Left ventricle myocardium superior (tissue), 1 donor: ENCODE results near the gene MAN1A2. TPM values are rescaled to one million over a fixed set of nuclear protein-coding genes. Genes with fewer than 3 reads are reported as not detected.
"Not testable (repeated sequence)": the region's sequence is repeated elsewhere in the genome, so short reads cannot be mapped to it uniquely, and the experiment has no call there.

Experiments used
- ATAC-seq: fragments of 200-7000 bp; cut with Tn5 transposase; one replicate; pipeline ENCODE4 v1.9.1; 2020; ENCODE audit warnings: mild to moderate bottlenecking, moderate library complexity
- DNase-seq: peaks from one replicate; pipeline ENCODE4 v3.0.0-alpha.2; 2020
- intact Hi-C: fragments of 100-400 bp; cut with micrococcal nuclease; formaldehyde crosslinking; loops from one replicate; pipeline ENCODE4 v1.11.0; 2022
- total RNA-seq: library from RNA; stranded (reverse); fragmentation: NEBNext Ultra II Directional; extraction: Animal tissue kit (Norgen Biotek cat#: 25700); gene quantifications from one replicate; pipeline ENCODE4 v1.2.1, GENCODE V29; 2021
- donor health status: DM: no; HTN: yes; CAD: no; lungs with severe emphysema.

The MAN1A2 gene
- total RNA-seq, 1 donor from 2014 or later = 24.0 TPM

DNA sequence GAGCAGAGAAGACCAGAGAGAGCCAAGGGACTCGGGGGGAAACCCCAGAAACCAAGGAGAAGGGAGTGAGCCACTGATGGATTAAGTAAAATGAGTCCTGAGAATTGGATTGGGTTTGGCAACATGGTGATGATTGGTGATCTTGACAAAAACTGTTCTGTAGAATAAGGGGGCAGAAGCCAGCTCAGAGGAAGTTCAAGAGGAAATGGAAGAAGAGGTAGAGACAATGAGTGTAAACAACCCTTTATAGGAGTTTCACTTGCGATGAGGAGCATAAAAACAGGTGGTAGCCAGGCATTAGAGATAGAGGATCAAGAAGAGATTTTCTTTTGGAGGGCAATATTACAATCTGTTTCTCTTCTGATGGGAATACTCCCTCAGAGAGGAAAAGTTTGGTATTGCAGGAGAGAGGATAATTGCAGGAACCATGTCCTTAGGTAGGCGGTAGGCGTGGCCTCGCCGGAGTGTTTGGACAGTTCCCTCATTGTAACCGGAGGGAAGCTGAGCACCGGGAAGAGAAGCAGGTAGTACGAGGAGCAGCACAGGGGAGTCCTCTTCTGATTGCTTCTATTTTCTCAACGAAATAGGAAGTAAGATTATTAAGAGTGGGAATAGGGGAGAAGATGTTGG, 170.2 kb downstream of the MAN1A2 start:
- DNase-seq (no peak), ATAC-seq (no peak)
- intact Hi-C loops = loop anchor here (10.0 kb wide), 1 partner anchor 357 kb away; no protein-coding TSS in a partner anchor

DNA sequence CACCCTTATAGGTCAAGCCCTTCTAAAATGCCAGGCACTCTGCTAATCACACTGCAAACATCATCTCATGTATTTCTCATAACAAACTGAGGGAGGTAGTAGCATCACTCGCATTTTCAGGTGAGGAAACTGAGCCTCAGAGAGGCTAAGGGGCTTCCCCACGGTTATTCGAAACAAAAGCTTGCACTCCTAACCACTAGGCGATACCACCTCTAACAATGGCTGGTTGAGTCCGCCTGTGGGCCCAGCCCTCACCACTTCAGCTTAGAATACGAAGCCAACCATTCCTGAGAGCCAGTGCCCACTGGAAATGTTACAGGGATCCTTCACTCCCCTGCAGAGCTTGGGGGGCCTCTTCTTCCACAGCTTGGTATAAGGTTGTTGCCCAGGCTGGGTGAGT, 173.3 kb downstream of the MAN1A2 start:
- no peak for DNase-seq
- no peak for ATAC-seq
- intact Hi-C loops = no loop called here

DNA sequence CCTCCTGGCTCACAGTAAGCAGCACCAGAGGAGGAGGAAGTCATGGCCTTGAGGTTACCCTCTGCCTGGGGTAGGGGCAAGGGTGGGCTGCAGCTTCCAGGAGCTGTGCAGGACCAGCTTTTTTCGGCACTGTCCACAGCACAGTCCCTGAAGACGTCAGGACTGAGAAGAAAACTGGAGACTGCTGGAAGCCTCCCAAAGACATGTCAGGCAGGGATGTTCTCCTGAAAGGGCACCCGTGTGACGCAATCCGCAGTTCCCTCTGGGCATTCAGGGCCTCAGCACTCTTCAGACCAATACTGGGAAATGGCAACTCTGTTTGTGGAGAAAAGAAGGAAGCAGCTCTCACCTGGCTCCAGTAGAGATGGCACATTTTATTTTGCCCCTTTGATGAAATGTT, 173.8 kb downstream of the MAN1A2 start:
- intact Hi-C loops = no loop called here
- no peak for DNase-seq
- peak; percentile 12 for ATAC-seq

GRCh38 chr1:117541585-117541984, 174.3 kb downstream of the MAN1A2 start:
- intact Hi-C loops = no loop called here
- no peak for ATAC-seq
- no peak for DNase-seq

GRCh38 chr1:117544509-117545109, 177.4 kb downstream of the MAN1A2 start:
- intact Hi-C loops = no loop called here
- no peak for ATAC-seq
- no peak for DNase-seq

DNA sequence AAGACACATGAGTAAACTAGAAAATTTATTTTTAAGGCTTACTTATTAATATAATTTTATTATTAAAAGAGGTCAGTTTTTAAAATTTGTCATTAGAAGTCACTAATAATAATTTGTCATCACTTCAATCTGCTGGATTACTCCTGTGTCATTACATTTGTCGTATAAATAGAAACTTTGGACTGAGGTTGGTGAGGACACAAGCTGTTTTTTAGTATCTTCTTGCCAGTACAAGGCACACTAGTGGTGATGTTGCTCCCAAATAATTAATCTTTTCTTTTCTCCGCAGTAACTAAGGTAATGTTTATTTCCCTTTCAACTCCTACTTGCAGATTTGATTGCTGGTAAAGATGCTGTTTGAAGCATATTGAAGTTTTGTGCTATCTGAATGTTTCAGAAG, 179.2 kb downstream of the MAN1A2 start:
- intact Hi-C loops = no loop called here
- no peak for ATAC-seq
- DNase-seq = no peak

DNA sequence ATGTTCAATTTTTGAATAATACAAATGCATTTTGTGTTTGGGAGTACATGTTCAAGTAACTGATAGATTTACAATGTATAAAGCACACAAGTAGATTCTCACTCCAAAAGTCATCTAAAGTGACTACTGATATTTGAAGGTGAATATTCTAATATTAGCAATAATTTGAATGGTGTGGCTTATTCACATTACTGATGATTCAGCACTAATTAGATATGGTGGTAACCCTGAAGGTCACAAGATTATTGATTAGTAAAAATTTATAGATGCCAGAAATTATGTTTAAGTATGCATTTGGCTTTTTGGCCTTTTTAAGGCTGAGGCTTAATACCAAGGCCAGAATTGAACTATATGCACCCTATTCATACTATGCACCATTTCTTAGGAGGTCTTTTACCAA, 186.2 kb downstream of the MAN1A2 start:
- DNase-seq = no peak
- intact Hi-C loops = no loop called here
- ATAC-seq = no peak

DNA sequence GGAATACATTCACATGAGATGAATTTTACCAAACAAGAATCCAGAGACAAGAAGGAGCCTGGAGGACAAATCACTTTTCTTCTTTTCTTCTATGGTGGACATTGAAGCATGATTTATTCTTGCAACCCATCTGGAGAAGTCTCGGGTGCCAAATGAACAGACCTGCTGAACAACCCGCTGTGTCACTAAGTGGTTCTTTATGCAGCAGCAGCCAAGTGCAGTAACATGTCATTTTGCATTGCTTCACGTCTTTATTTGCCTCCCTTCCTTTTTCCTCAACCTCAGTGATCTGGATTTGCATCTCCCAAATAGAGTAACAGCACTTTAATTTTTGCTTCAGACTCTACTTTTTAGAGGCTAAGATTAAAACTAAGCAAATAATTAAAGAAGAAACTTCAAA, 188.6 kb downstream of the MAN1A2 start:
- intact Hi-C loops = no loop called here
- ATAC-seq (no peak), DNase-seq (no peak)

DNA sequence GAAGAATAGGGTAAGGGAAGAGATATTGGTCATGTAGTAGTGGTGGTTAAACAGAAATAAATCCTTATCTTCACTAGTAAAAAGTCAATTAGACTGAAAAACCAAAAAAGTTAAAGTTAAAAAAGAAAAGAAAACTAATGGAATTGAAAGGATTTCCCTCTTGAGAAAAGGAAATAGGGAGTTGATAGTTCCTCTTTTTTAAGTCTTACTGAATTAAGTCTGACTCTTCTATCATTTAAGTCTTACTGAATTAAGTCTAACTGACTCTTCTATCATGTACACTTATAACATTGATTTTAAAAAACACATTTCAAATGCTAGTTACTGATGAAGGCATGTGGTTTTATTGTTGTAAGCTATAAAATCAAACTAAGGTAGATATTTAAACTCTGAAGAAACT, 189.1 kb downstream of the MAN1A2 start:
- intact Hi-C loops = no loop called here
- ATAC-seq (no peak), DNase-seq (no peak)

- ATAC-seq (no peak), DNase-seq (no peak)
- intact Hi-C loops = no loop called here
These were observed 189.7 kb downstream of the MAN1A2 start for GRCh38 chr1:117556976-117557375.

GRCh38 chr1:117558451-117558850, 191.2 kb downstream of the MAN1A2 start:
- ATAC-seq, intact Hi-C loops, DNase-seq: not testable (repeated sequence)

DNA sequence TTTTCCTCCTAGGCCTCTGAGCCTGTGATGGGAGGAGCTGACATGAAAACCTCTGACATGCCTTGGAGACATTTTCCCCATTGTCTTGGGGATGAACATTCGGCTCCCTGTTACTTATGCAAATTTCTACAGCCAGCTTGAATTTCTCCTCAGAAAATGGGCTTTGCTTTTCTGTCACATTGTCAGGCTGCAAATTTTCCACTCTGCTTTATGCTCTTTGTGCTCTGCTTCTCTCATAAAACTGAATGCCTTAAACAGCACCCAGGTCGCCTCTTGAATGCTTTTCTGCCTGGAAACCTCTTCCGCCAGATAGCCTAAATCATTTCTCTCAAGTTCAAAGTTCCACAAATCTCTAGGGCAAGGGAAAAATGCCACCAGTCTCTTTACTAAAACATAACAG, 191.9 kb downstream of the MAN1A2 start:
- ATAC-seq = no peak
- intact Hi-C loops = no loop called here
- no peak for DNase-seq

DNA sequence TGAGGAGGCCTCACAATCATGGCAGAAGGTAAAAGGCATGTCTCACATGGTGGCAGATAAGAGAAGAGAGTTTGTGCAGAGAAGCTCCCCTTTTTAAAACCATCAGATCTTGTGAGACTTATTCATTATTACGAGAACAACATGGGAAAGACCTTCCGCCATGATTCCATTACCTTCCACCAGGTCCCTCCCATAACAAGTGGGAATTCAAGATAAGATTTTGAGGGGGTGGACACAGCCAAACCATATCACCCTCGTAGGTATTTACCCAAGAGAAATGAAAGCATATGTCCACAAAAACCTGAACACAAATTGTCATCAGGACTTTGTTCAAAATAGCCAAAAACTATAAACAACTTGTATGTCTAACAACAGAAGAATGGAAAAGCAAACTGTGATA, 192.7 kb downstream of the MAN1A2 start:
- intact Hi-C loops = no loop called here
- no peak for ATAC-seq

GRCh38 chr1:117561071-117561470, 193.8 kb downstream of the MAN1A2 start:
- DNase-seq = no peak
- intact Hi-C loops = no loop called here
- no peak for ATAC-seq

More for the DNA sequence above, 192.7 kb downstream of the MAN1A2 start:
- no peak for DNase-seq

DNA sequence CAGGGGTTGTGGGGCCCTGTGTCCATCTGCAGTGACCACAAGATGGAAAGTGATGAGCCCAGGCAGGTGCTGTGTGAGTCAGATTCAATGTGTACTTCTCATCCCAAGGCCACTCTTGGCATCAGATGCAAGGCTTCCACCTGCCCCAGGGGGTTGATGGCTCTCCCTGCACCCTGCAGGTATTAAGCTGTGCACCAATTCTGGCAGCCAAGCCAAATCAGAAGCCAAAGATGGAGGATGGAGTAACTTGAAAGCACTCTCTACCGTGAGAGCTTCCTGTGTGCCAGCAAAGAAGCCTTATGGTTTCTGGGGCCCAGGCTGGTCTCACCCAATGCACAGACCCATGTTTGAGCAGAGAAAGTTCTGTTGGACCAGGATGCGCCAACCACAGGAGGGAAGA, 194.3 kb downstream of the MAN1A2 start:
- DNase-seq (no peak), ATAC-seq (no peak)
- intact Hi-C loops = no loop called here

GRCh38 chr1:117562581-117563491, 195.6 kb downstream of the MAN1A2 start:
- DNase-seq (no peak), ATAC-seq (no peak)
- intact Hi-C loops = no loop called here

DNA sequence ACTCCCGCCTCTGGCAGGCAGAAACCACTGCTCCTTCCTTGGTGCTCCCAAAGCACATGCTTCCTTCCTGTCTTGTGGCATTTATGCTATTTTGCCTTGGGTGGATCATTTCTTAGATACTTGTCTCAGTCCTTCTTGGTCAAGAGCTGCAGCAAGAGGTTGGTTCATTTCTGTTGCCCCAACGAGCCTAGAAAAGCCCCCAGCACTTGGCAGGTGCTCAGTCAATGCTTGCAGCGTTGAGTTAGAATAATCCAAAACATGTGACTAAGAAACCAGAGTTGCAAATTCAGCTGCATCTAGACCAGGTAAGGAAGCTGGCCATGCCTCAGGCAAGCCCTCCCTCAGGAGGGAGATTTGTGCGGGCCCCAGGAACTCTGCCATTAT, 196.2 kb downstream of the MAN1A2 start:
- DNase-seq (no peak), ATAC-seq (no peak)
- intact Hi-C loops = no loop called here

DNA sequence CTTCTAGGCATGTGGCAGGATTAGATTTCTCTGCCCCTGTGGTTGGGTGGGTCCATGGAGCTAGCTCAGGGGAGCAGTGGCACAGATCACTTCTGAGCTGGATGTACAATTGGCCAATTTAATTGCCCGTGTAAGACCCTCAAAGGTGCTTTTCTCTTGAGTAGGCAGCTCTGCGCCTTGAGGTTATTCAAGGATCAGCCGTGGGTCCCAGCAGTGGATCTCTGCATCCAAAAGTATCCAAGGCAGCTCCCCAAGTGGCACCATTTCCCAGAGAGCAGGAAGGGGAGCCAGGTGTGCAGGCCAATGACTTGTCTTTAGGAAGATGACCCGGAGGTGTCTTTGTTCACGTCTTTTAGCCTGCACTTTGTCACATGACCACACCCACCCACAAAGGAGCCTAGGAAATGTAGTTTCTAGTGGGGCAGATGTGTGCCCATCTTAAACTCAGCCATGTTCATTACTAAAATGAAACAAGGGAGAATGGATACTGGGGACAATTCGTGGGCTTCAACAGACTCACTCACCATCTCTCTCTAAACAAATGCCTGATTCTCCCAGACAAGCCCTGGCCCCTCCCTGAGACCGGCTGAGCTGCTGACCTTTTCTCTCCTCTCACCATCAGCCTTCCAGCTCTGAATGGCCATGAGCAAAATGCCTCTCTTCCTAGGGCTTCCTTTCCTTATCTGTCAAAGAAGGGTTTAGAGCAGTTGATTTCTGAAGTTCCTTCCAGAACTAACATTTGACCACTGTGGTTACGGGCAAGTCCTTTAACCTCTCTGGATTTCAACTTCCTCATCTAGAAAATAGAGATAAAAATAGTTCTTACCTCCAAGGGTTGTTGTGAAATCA, 197.2 kb downstream of the MAN1A2 start:
- ATAC-seq = no peak
- no peak for DNase-seq
- intact Hi-C loops = no loop called here

DNA sequence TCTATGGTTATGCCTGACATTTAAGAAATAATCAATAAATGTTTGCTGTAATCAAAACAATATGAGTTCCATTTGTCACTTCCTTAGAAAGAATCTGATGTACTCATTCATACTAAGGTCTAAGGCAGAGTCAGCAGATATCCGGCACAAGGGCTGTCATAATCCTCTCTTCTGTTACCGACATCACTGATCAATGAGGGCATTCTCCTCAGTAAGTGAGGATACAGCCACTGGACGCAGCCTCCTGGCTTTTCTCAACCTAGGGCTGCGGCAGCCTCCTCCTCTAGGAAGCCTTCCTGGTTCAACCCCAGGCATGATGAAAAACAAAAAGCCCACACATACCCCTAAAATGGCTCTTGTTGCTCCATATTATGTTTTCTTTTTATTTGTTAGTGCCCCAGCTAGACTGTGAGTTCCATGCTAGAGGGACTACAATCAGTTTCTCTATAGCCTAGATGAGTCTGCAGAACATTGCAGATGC, 197.9 kb downstream of the MAN1A2 start:
- ATAC-seq (no peak), DNase-seq (no peak)
- intact Hi-C loops = no loop called here
